NB4 (cell line): ENCODE results near the gene CARD9.

ENCODE experiments used
- CTCF ChIP-seq: IDR thresholded peaks from one replicate; pipeline ENCODE4 v1.5.1; 2012; ENCODE audit warnings: low read depth, low read length
- MAX ChIP-seq: IDR thresholded peaks from 2 replicates; pipeline ENCODE4 v1.6.1; 2011; ENCODE audit warnings: low read depth, low read length
- MYC ChIP-seq: IDR thresholded peaks from 2 replicates; pipeline ENCODE4 v1.6.1; 2011; ENCODE audit warnings: low read depth, low read length

- no peak for TF ChIP-seq MYC
- no peak for TF ChIP-seq CTCF
- TF ChIP-seq MAX, result no peak
Observed at GRCh38 chr9:136318776-136319241, 54.7 kb downstream of the CARD9 start.
